GM06990 (cell line): ENCODE data around the gene C1QTNF9.

Experiments
- DNase-seq: peaks from one replicate; pipeline ENCODE4 v3.0.0-alpha.2; 2011; ENCODE audit not compliant: insufficient read length; ENCODE audit errors: extremely low read depth
- H3K27me3 ChIP-seq: replicated peaks from 2 replicates; pipeline ENCODE4 v1.6.0; 2011; ENCODE audit warnings: low read length; ENCODE audit not compliant: control insufficient read depth, insufficient read depth
- H3K36me3 ChIP-seq: 2 replicates; pipeline ENCODE4 v1.5.1; 2011; ENCODE audit warnings: low read length; ENCODE audit not compliant: control insufficient read depth, insufficient read depth
- H3K4me3 ChIP-seq: replicated peaks from 2 replicates; pipeline ENCODE4 v1.5.1; 2011; ENCODE audit warnings: low read depth, mild to moderate bottlenecking, control low read depth, low read length
- CTCF ChIP-seq: IDR thresholded peaks from 2 replicates; pipeline ENCODE4 v1.5.1; 2011; ENCODE audit warnings: low read length, control low read depth, mild to moderate bottlenecking, inconsistent platforms; ENCODE audit not compliant: insufficient read depth, poor library complexity, severe bottlenecking

The C1QTNF9 gene

GRCh38 chr13:24276861-24277260 lies 32.5 kb upstream of the C1QTNF9 start:
- no peak for DNase-seq
- Histone ChIP-seq H3K36me3 (0 out of 2 replicates have a peak, but pooled peaks cover 2% of the 10 kb centered on the region), H3K4me3 (no peak overlapping the region), H3K27me3 (no peaks in the 10 kb centered on the region)
- TF ChIP-seq CTCF, result no peak

- H3K27me3 ChIP-seq, result no peaks in the 10 kb centered on the region
- DNase-seq, result no peak
- TF ChIP-seq CTCF, result no peak
- peaks cover 2% of the 10 kb centered on the region; the same call in 1 of the 2 replicates for H3K36me3 ChIP-seq
- H3K4me3 ChIP-seq, result no peak overlapping the region
Observed at GRCh38 chr13:24277761-24278160, 31.6 kb upstream of the C1QTNF9 start.

- Histone ChIP-seq H3K36me3 (peaks cover 3% of the 10 kb centered on the region), H3K4me3 (no peak overlapping the region), H3K27me3 (no peaks in the 10 kb centered on the region)
- no peak for DNase-seq
- TF ChIP-seq CTCF, result no peak
Observed at GRCh38 chr13:24279327-24280110, 29.9 kb upstream of the C1QTNF9 start.

GRCh38 chr13:24280720-24281119 lies 28.7 kb upstream of the C1QTNF9 start:
- DNase-seq, result no peak
- TF ChIP-seq CTCF, result no peak
- Histone ChIP-seq H3K36me3 (peaks cover 5% of the 10 kb centered on the region), H3K27me3 (no peaks in the 10 kb centered on the region), H3K4me3 (no peak overlapping the region)

- H3K27me3 ChIP-seq, result no peaks in the 10 kb centered on the region
- no peak overlapping the region for H3K4me3 ChIP-seq
- no peak for TF ChIP-seq CTCF
- H3K36me3 ChIP-seq, result peaks cover 11% of the 10 kb centered on the region
- no peak for DNase-seq
Observed at GRCh38 chr13:24281188-24282008, 28.0 kb upstream of the C1QTNF9 start.
